NB4 (cell line): ENCODE data around the gene LRTM2.

Experiments
- MYC ChIP-seq: IDR thresholded peaks from 2 replicates; pipeline ENCODE4 v1.6.1; 2011; ENCODE audit warnings: low read depth, low read length
- POLR2A ChIP-seq: IDR thresholded peaks from 2 replicates; pipeline ENCODE4 v1.6.1; 2011; ENCODE audit warnings: mild to moderate bottlenecking; ENCODE audit not compliant: insufficient read length; ENCODE audit errors: extremely low read depth
- TF ChIP-seq, protein P1 (sequence below): IDR thresholded peaks from one replicate; pipeline ENCODE4 v1.5.1; 2012; ENCODE audit warnings: low read depth, low read length

DNA sequence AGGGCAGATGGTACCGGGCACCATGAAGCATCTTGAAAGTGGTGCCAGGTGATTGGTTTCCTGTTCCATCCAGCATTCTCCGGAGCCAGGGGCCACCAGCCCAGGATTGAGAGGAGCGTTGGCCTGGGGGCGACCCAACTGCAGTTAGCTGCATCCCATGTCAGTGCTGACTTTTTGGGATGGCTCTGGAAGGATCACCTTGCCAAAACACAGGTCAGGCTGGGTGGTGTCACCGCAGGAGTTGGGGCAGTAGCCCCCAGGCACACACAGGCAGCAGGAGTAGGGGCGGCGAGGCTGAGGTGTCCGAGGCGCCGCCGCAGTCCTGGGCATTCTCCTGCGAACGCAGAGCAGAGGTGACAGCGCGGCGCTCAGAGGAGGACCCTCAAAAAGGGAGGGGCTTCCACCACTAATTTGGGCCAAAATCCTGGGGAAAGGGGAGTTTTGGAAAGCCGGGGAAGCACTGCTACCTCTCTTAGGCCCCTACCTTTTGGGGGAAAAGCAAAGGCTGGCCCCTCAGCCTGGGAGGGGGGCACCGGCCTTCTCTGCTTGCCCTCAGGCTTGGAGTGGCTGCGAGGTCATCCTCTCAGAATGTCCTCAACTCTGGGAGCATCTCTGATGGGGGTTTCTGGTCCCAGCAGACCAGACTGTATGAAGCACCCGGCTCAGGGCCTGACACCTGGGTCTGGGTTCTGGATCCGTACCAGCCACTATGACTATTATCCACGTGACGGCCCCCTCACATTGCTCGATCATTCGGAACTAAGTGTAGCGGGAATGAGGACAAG lies 26.7 kb upstream of the LRTM2 start:
- TF ChIP-seq POLR2A, result no peak
- TF ChIP-seq, protein P1, sequence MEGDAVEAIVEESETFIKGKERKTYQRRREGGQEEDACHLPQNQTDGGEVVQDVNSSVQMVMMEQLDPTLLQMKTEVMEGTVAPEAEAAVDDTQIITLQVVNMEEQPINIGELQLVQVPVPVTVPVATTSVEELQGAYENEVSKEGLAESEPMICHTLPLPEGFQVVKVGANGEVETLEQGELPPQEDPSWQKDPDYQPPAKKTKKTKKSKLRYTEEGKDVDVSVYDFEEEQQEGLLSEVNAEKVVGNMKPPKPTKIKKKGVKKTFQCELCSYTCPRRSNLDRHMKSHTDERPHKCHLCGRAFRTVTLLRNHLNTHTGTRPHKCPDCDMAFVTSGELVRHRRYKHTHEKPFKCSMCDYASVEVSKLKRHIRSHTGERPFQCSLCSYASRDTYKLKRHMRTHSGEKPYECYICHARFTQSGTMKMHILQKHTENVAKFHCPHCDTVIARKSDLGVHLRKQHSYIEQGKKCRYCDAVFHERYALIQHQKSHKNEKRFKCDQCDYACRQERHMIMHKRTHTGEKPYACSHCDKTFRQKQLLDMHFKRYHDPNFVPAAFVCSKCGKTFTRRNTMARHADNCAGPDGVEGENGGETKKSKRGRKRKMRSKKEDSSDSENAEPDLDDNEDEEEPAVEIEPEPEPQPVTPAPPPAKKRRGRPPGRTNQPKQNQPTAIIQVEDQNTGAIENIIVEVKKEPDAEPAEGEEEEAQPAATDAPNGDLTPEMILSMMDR, result no peak
- TF ChIP-seq MYC, result no peak
